Subcutaneous abdominal adipose tissue (tissue), 5 donors: ENCODE data around the gene CUTA.

Experiments
- H3K27ac ChIP-seq: one replicate; pipeline ENCODE4 v1.7.0; 2013; ENCODE audit warnings: low read depth, mild to moderate bottlenecking, inconsistent platforms, low read length, moderate library complexity
- H3K27me3 ChIP-seq, 5 donors: one replicate each; pipeline ENCODE4 v1.7.0; 2013; ENCODE audit warnings: low read length in 5 of 5, inconsistent platforms in 1 of 5; ENCODE audit not compliant: control insufficient read depth in 5 of 5, insufficient read depth in 4 of 5
- H3K36me3 ChIP-seq, 5 donors: one replicate each; pipeline ENCODE4 v1.7.0; 2013; ENCODE audit warnings: low read length in 5 of 5; ENCODE audit not compliant: control insufficient read depth in 5 of 5, insufficient read depth in 5 of 5
- H3K4me1 ChIP-seq, 5 donors: one replicate each; pipeline ENCODE4 v1.7.0; 2013; ENCODE audit warnings: low read length in 5 of 5, mild to moderate bottlenecking in 3 of 5, moderate library complexity in 1 of 5; ENCODE audit not compliant: control insufficient read depth in 5 of 5, insufficient read depth in 5 of 5
- H3K4me3 ChIP-seq, 5 donors: one replicate each; pipeline ENCODE4 v1.7.0; 2013; ENCODE audit warnings: low read length in 5 of 5, low read depth in 1 of 5
- H3K9ac ChIP-seq, 5 donors: one replicate each; pipeline ENCODE4 v1.7.0; 2013; ENCODE audit warnings: low read length in 5 of 5, mild to moderate bottlenecking in 4 of 5, moderate library complexity in 3 of 5
- H3K9me3 ChIP-seq, 5 donors: one replicate each; pipeline ENCODE4 v1.7.0; 2013; ENCODE audit warnings: low read length in 5 of 5; ENCODE audit not compliant: control insufficient read depth in 5 of 5
- donor health status: healthy.
- donor health status: healthy.
- donor health status: healthy.
- donor health status: healthy.
- donor health status: healthy.

The CUTA gene

GRCh38 chr6:33417903-33418689, at the start of gene CUTA:
Gene CUTA, minus strand, starts transcription at chr6:33418107. Its CDS starts 107 bp downstream, at chr6:33418000.
- Histone ChIP-seq H3K36me3 (peaks cover 0 to 36% (median 30%) of the 10 kb centered on the region in 5 donors), H3K4me3 (peak within 1 kb of the TSS; percentile 71 to 86 (median 80)), H3K9me3 (no peaks in the 10 kb centered on the region), H3K4me1 (peaks cover 10 to 41% (median 37%) of the 10 kb centered on the region in 5 donors), H3K9ac (peak within 1 kb of the TSS; percentile 53 to 82 (median 77)), H3K27ac (peak within 1 kb of the TSS; percentile 76), H3K27me3 (peaks cover 0 to 3% (median 0%) of the 10 kb centered on the region in 5 donors)

- H3K9ac ChIP-seq, result no peak overlapping the region
- H3K36me3 ChIP-seq, result no peaks in the 10 kb centered on the region
- H3K4me1 ChIP-seq, result no peaks in the 10 kb centered on the region
- no peak overlapping the region for H3K4me3 ChIP-seq
- H3K9me3 ChIP-seq, result no peaks in the 10 kb centered on the region
- H3K27ac ChIP-seq, result no peak overlapping the region
- H3K27me3 ChIP-seq, result no peaks in the 10 kb centered on the region
Measured at GRCh38 chr6:33467091-33467490, 49.2 kb upstream of the CUTA start.

- Histone ChIP-seq H3K27me3 (no peaks in the 10 kb centered on the region), H3K9ac (no peak overlapping the region), H3K36me3 (no peaks in the 10 kb centered on the region), H3K4me1 (no peaks in the 10 kb centered on the region), H3K27ac (no peak overlapping the region), H3K4me3 (no peak overlapping the region), H3K9me3 (no peaks in the 10 kb centered on the region)
Measured at GRCh38 chr6:33466075-33466735, 48.3 kb upstream of the CUTA start.

- Histone ChIP-seq H3K4me3 (no peak overlapping the region), H3K4me1 (peaks cover 4 to 12% (median 8%) of the 10 kb centered on the region in 5 donors), H3K9me3 (no peaks in the 10 kb centered on the region)
Measured at GRCh38 chr6:33459226-33459625, 41.3 kb upstream of the CUTA start.

GRCh38 chr6:33458676-33459075, 40.8 kb upstream of the CUTA start:
- Histone ChIP-seq H3K27ac (no peak overlapping the region), H3K4me3 (no peak overlapping the region), H3K27me3 (no peaks in the 10 kb centered on the region), H3K9ac (no peak overlapping the region), H3K4me1 (peaks cover 4 to 17% (median 14%) of the 10 kb centered on the region in 5 donors), H3K36me3 (peaks cover 0 to 21% (median 13%) of the 10 kb centered on the region in 5 donors), H3K9me3 (no peaks in the 10 kb centered on the region)

More at GRCh38 chr6:33459226-33459625, 41.3 kb upstream of the CUTA start:
- Histone ChIP-seq H3K27ac (no peak overlapping the region), H3K9ac (no peak overlapping the region), H3K27me3 (no peaks in the 10 kb centered on the region), H3K36me3 (peaks cover 0 to 21% (median 13%) of the 10 kb centered on the region in 5 donors)

GRCh38 chr6:33456156-33456555, 38.2 kb upstream of the CUTA start:
- Histone ChIP-seq H3K9ac (no peak overlapping the region), H3K4me1 (peaks cover 4 to 20% (median 17%) of the 10 kb centered on the region in 5 donors), H3K27ac (no peak overlapping the region), H3K4me3 (no peak overlapping the region), H3K27me3 (no peaks in the 10 kb centered on the region), H3K9me3 (no peaks in the 10 kb centered on the region), H3K36me3 (peaks cover 0 to 21% (median 13%) of the 10 kb centered on the region in 5 donors)

GRCh38 chr6:33455051-33455450, 37.1 kb upstream of the CUTA start:
- H3K9me3 ChIP-seq, result no peaks in the 10 kb centered on the region
- peaks cover 4 to 22% (median 17%) of the 10 kb centered on the region in 5 donors for H3K4me1 ChIP-seq
- H3K9ac ChIP-seq, result peak overlapping the region; percentile 59 to 88 (median 78)
- H3K36me3 ChIP-seq, result peaks cover 0 to 21% (median 13%) of the 10 kb centered on the region in 5 donors
- H3K27me3 ChIP-seq, result no peaks in the 10 kb centered on the region
- H3K27ac ChIP-seq, result no peak overlapping the region
- peak overlapping the region; percentile 81 to 93 (median 91) for H3K4me3 ChIP-seq

- Histone ChIP-seq H3K9ac (peak within 1 kb of the TSS; percentile 75 to 92 (median 88)), H3K27me3 (no peaks in the 10 kb centered on the region), H3K27ac (peak within 1 kb of the TSS; percentile 49), H3K4me3 (peak within 1 kb of the TSS; percentile 90 to 93 (median 92)), H3K4me1 (peaks cover 4 to 25% (median 17%) of the 10 kb centered on the region in 5 donors), H3K9me3 (no peaks in the 10 kb centered on the region), H3K36me3 (peaks cover 0 to 23% (median 13%) of the 10 kb centered on the region in 5 donors)
Measured at GRCh38 chr6:33454009-33454946, 36.4 kb upstream of the CUTA start, which contains the start of gene ZBTB9. Gene ZBTB9, plus strand, starts transcription at chr6:33454576. Its CDS starts 525 bp downstream, at chr6:33455101.

GRCh38 chr6:33453393-33454008, 35.6 kb upstream of the CUTA start:
- Histone ChIP-seq H3K4me1 (peaks cover 4 to 25% (median 17%) of the 10 kb centered on the region in 5 donors), H3K27me3 (no peaks in the 10 kb centered on the region), H3K4me3 (peak overlapping the region; percentile 84 to 93 (median 92)), H3K27ac (peak overlapping the region; percentile 49), H3K36me3 (peaks cover 0 to 30% (median 15%) of the 10 kb centered on the region in 5 donors), H3K9me3 (no peaks in the 10 kb centered on the region), H3K9ac (peak overlapping the region; percentile 75 to 92 (median 88))
